OCI-M1 (cell line): ENCODE measurements around the gene TTC31.

Experiments used
- DNase-seq: peaks from one replicate; lab custom pipeline; 2025; lab: John Stamatoyannopoulos, UW

TTC31 gene

GRCh38 chr2:74505448-74506246 is 22.8 kb downstream of the TTC31 start:
- DNase-seq, result no peak

GRCh38 chr2:74507145-74507925 is 24.5 kb downstream of the TTC31 start, which contains the start of gene PCGF1:
PCGF1 (minus strand) TSS chr2:74507695; CDS start chr2:74507668, 27 bp downstream.
- DNase-seq, result peak; percentile 97

- no peak for DNase-seq
Observed at GRCh38 chr2:74507926-74508520, 25.1 kb downstream of the TTC31 start.

DNA sequence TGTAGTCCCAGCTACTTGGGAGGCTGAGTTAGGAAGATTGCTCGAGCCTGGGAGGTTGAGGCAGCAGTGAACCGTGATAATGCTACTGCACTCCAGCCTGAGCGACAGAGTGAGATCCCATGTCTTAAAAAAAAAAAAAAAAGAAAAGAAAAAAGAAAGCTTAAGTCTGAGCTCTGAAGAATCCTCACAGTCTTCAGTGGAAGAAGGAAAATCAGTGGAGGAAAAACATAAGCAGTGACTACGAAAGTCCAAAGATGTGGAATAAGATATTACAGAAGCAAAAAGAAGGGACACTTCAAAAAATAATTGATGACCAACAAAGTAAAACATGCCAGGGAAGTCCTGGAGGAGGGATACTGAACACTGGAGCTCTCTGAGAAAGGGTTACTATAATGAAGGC is 27.4 kb downstream of the TTC31 start:
- no peak for DNase-seq

DNA sequence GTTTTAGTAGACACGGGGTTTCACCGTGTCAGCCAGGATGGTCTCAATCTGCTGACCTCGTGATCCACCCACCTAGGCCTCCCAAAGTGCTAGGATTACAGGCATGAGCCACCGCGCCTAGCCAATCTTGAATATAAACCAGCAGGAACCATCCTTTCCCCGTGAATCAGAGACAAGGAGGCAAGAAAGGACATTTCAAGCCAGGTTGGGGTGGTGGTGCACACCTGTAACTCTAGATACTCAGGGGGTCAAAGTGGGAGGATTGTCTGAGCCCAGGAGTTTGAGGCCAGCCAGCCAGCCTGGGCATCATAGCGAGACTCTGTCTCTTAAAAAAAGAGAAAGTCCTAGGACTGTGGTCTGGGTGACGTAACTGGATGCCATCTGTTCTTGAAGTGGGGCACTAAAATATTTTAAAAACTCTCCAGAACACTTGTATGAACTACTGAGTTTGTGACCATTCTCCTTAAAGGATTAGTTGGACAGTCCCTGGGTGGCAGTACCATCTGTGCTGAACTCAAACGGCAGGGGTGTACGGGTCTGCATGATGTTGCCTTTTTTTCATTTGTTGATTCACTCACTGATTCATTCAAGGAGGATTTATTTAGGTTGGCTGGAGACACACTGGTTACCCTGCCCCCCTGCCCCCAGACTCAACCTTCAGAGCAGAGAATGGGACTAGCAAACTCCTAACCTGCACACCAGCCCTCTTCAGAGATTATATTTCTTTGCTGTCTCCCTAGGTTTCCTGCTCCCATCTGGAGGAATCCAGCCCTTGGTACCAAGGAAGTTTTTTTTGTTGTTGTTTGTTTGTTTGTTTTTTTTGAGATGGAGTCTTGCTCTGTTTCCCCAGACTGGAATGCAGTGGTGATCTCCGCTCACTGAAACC is 28.5 kb downstream of the TTC31 start:
- no peak for DNase-seq

DNA sequence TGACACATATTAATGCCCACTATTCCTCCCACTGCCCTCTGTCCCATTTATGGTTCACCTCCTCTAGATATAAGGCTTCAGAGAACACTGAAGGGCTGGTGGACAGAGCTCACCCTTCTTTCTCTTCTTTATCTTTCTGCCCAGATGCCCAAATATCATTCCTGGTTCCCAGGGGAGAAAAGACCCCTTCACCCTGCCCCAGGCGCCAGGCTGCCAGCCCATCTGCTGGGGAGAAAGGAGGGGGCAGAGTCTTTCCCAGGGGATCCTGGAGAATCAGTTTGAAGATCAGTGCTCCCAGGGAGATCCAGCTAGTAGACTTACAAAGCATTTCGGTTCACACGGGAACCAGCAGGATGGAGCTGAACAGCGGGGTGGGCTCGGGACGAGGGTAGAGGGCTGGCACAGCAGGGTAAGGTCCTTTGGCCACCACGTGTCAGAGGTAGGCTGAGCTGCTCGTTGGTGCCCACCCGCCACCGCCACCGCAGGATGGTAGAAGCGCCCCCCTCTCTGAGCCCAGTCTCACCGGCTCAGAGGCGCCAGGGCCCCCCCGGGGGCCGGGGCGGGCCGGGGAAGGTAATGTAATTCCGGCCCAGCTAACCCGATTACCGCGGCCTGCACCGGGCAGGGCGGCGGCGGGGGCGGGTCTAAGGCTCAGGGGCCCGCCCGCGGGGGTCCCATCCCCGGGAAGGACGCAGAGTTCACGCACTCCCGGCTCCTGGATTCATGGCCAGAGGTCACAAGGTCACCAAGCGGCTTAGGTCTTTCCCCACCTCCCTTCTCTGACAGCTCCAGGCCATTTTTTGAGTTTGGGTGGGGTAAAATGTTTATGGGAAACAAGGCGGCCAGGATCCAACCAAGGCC is 30.1 kb downstream of the TTC31 start:
- DNase-seq, result no peak

DNA sequence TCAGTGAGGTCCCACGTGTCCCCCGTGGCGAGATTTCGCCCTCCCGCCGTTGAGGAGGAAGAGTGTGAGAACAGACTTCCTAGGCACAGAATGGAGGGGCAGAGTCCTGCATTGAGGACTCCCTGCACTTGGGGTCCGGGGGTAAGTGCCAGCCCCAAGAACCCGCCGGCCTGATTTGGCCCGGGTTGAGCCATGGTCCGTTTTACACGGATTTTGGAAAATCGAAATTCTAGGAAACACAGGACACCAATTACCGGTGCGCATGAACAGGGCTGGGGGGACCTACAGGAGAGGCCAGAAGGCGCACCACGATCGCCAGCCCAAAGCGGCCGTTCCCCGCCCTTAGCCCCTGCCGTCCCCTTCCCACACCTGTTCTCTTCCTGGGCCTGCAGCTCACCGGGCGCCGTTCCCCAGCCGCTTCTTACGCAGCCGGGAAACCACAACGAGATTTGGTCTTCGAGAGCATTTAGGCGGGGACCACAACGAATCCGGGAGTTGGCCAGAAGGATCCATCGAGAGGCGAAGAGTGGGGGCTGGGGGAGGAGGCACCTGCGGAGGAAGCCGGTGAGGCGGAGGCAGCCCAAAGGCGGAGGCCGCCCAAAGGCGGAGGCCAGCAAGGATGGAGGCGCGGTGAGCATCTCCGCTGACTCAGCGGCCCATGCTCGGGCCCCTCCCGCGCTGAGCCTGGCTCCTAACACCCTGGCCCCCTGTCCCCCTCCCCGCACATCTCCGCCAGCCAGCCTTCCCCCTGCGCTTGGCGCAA is 30.9 kb downstream of the TTC31 start:
- no peak for DNase-seq

- DNase-seq, result no peak
Observed at GRCh38 chr2:74514368-74515270, 31.7 kb downstream of the TTC31 start, which contains the start of gene TLX2. TLX2 (plus strand) TSS chr2:74514450; CDS start chr2:74514807, 357 bp downstream.

GRCh38 chr2:74515271-74515980 is 32.5 kb downstream of the TTC31 start:
- no peak for DNase-seq

GRCh38 chr2:74515981-74516633 is 33.2 kb downstream of the TTC31 start:
- no peak for DNase-seq

GRCh38 chr2:74516650-74517049 is 33.8 kb downstream of the TTC31 start:
- DNase-seq, result no peak

DNA sequence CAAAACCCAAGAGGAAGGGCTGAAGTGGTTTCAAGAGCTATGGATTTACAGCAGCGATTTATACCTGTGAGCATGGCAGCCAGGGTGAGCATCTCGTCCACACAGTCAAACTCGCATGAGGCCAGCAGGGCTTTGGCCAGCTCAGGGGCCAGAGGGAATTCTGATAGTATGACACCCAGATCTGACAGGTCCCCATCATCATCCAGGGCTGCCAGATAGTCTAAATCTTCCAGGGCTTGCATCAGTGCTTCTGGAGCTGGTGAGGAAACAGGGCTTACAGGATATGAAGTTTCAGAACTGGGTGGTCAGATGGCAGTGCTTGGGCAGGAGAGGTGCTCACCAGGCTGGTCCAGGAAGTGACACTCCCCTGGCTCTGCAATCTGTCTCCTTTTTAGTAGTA is 39.6 kb downstream of the TTC31 start:
- DNase-seq, result no peak

- no peak for DNase-seq
Observed at GRCh38 chr2:74524005-74524404, 41.1 kb downstream of the TTC31 start.

- DNase-seq, result no peak
Observed at GRCh38 chr2:74524955-74525716, 42.3 kb downstream of the TTC31 start.

DNA sequence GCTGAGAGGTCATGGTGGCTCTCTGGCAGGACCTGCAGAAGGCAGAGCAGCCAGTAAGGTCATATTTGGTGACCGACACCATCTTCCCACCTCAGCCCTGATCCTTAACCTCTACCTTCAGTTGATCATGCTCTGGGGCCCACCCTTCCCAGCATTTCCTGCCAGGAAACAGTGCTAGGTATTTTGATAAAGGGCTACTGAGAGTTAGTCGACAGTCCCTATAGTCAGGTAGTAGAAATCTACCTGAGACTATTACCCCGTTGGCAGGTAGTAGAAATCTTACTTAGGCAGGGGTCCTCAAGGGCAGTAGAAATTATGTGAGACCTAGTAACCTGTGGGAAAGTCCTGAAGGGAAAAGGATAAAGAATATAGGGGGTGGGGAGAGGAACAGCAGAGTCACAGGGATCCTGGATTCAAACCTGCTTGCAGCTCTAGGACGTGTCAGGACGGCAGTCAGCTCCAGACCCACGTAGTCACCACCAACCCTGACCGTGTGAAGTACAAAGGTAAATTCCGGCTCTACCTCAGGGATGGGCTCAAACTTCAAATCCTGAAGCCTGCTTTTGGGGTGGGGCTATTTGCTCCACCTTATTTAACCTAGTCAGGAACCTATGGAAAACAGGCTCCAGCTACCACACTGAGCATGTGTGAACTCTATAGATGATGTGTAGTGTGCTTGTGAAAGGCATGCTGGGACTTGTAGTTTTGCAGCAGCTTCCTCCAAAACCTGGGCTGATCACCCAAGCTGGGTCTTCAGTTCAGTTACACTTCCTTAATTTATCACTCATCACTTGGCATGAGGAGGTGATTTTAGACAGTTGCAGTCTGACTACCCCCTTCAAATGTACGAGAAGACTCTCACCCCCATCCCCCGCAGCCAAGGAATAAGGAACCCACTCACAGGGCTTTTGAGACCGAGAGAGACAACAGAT is 43.1 kb downstream of the TTC31 start, which contains the start of gene DQX1:
Gene DQX1 (minus strand): TSS at position 515 of the 932 bp plus-strand sequence. CDS start 502 bp downstream, at position 13.
- DNase-seq, result peak; percentile 51
